DMS53 treated with DMSO at 0.1 percent for 48 hours (cell line): ENCODE results near the gene C1orf185.
"Not testable (repeated sequence)": the region's sequence is repeated elsewhere in the genome, so short reads cannot be mapped to it uniquely, and the experiment has no call there.

Source experiments
- DNase-seq: peaks from one replicate; lab custom pipeline; 2025; ENCODE audit not compliant: unreplicated experiment; lab: John Stamatoyannopoulos, UW

Gene C1orf185

GRCh38 chr1:51101976-51102375, at the start of gene C1orf185:
C1orf185 (plus strand) TSS chr1:51102228; CDS start chr1:51102234, 6 bp downstream.
- DNase-seq = no peak

GRCh38 chr1:51058858-51059257, 43.2 kb upstream of the C1orf185 start:
- DNase-seq = peak; percentile 16

- DNase-seq = no peak
Measured at GRCh38 chr1:51061231-51061918, 40.7 kb upstream of the C1orf185 start.

- no peak for DNase-seq
Measured at GRCh38 chr1:51063121-51063520, 38.9 kb upstream of the C1orf185 start.

- DNase-seq = peak; percentile 94
Measured at GRCh38 chr1:51070011-51070410, 32.0 kb upstream of the C1orf185 start.

- DNase-seq = no peak
Measured at GRCh38 chr1:51070640-51071039, 31.4 kb upstream of the C1orf185 start.

GRCh38 chr1:51071291-51072042, 30.6 kb upstream of the C1orf185 start:
- DNase-seq = no peak

GRCh38 chr1:51072043-51072439, 30.0 kb upstream of the C1orf185 start:
- no peak for DNase-seq

- no peak for DNase-seq
Measured at GRCh38 chr1:51072651-51073050, 29.4 kb upstream of the C1orf185 start.

GRCh38 chr1:51073456-51073855, 28.6 kb upstream of the C1orf185 start:
- DNase-seq = no peak

- DNase-seq = no peak
Measured at GRCh38 chr1:51086496-51087271, 15.3 kb upstream of the C1orf185 start.

GRCh38 chr1:51088474-51088873, 13.6 kb upstream of the C1orf185 start:
- DNase-seq = peak; percentile 44

GRCh38 chr1:51093581-51093980, 8.4 kb upstream of the C1orf185 start:
- DNase-seq = no peak

- no peak for DNase-seq
Measured at GRCh38 chr1:51097171-51097570, 4.9 kb upstream of the C1orf185 start.

- DNase-seq = no peak
Measured at GRCh38 chr1:51100264-51100880, 1.7 kb upstream of the C1orf185 start.

GRCh38 chr1:51114137-51114536, 12.1 kb downstream of the C1orf185 start:
- DNase-seq = no peak

- no peak for DNase-seq
Measured at GRCh38 chr1:51115714-51116404, 13.8 kb downstream of the C1orf185 start.

- DNase-seq = no peak
Measured at GRCh38 chr1:51119331-51119730, 17.3 kb downstream of the C1orf185 start.

- DNase-seq = no peak
Measured at GRCh38 chr1:51120629-51121028, 18.6 kb downstream of the C1orf185 start.

GRCh38 chr1:51127152-51127551, 25.1 kb downstream of the C1orf185 start:
- not testable (repeated sequence) for DNase-seq

- DNase-seq = no peak
Measured at GRCh38 chr1:51131185-51131584, 29.2 kb downstream of the C1orf185 start.
